Measurements from ENCODE around the gene SKIC3. TPM values are rescaled to one million over a fixed set of nuclear protein-coding genes. Genes with fewer than 3 reads are reported as not detected.

SKIC3 gene
- total RNA-seq, 1 donor: 146 TPM

DNA sequence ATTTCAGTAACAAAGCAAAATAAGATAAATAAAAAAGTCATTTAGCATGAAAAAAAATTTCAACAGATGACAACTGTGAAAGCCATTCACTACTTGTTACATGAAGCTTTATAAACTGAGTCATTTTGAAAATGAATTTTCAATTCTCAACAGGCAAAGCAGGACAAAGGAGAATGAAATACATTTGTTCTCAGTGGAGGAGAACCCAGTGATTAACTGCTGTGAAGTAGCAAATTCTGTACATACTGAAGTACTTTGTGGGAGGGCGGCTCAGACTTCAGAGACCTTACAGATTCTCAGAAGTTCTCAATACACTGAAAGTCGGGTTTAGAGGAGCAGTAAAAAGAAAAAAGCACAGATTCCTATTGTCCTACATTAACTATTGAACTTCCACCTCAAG is 21.7 kb downstream of the SKIC3 start:
- DNase-seq (ENCODE audit: low read depth): no peak
- TF ChIP-seq, protein P1, sequence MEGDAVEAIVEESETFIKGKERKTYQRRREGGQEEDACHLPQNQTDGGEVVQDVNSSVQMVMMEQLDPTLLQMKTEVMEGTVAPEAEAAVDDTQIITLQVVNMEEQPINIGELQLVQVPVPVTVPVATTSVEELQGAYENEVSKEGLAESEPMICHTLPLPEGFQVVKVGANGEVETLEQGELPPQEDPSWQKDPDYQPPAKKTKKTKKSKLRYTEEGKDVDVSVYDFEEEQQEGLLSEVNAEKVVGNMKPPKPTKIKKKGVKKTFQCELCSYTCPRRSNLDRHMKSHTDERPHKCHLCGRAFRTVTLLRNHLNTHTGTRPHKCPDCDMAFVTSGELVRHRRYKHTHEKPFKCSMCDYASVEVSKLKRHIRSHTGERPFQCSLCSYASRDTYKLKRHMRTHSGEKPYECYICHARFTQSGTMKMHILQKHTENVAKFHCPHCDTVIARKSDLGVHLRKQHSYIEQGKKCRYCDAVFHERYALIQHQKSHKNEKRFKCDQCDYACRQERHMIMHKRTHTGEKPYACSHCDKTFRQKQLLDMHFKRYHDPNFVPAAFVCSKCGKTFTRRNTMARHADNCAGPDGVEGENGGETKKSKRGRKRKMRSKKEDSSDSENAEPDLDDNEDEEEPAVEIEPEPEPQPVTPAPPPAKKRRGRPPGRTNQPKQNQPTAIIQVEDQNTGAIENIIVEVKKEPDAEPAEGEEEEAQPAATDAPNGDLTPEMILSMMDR (IDR thresholded peaks at IDR 0.05; ENCODE audit: insufficient read depth, low read length): no peak
- no peak overlapping the region for H3K4me3 ChIP-seq (ENCODE audit: low read depth, low read length)

- H3K4me3 ChIP-seq (ENCODE audit: low read depth, low read length): no peak overlapping the region
- DNase-seq (ENCODE audit: low read depth): no peak
- TF ChIP-seq, protein P1 (IDR thresholded peaks at IDR 0.05; ENCODE audit: insufficient read depth, low read length): no peak
Measured at GRCh38 chr5:95532415-95532814, 22.4 kb downstream of the SKIC3 start.

GRCh38 chr5:95531491-95531890 is 23.3 kb downstream of the SKIC3 start:
- no peak for DNase-seq (ENCODE audit: low read depth)

GRCh38 chr5:95530416-95530815 is 24.4 kb downstream of the SKIC3 start:
- no peak overlapping the region for H3K4me3 ChIP-seq (ENCODE audit: low read depth, low read length)
- peak; percentile 79 for DNase-seq (ENCODE audit: low read depth)
- TF ChIP-seq, protein P1 (IDR thresholded peaks at IDR 0.05; ENCODE audit: insufficient read depth, low read length): no peak

More at GRCh38 chr5:95531491-95531890, 23.3 kb downstream of the SKIC3 start:
- TF ChIP-seq, protein P1 (IDR thresholded peaks at IDR 0.05; ENCODE audit: insufficient read depth, low read length): no peak
- no peak overlapping the region for H3K4me3 ChIP-seq (ENCODE audit: low read depth, low read length)

DNA sequence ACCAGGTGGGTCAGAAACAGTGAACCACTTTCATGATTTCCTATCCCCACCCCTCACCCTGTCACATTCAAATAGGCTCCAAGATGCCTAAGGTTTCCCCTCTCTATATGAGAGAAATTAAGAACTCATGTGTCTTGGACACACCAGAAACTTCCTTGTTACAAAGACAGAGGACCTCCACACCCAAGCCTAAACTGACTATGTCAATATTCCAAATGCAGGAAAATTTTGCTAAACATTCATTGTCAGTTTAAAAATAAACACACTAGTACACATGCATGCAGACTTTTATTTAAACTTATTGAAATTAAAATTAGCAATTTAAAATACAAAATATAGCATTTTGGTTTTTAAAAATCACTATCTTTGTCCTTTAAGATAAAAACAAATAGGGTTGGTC is 26.2 kb downstream of the SKIC3 start:
- no peak for DNase-seq (ENCODE audit: low read depth)
- H3K4me3 ChIP-seq (ENCODE audit: low read depth, low read length): no peak overlapping the region
- TF ChIP-seq, protein P1 (IDR thresholded peaks at IDR 0.05; ENCODE audit: insufficient read depth, low read length): no peak

GRCh38 chr5:95526871-95527270 is 27.9 kb downstream of the SKIC3 start:
- no peak overlapping the region for H3K4me3 ChIP-seq (ENCODE audit: low read depth, low read length)
- TF ChIP-seq, protein P1 (IDR thresholded peaks at IDR 0.05; ENCODE audit: insufficient read depth, low read length): no peak
- no peak for DNase-seq (ENCODE audit: low read depth)

DNA sequence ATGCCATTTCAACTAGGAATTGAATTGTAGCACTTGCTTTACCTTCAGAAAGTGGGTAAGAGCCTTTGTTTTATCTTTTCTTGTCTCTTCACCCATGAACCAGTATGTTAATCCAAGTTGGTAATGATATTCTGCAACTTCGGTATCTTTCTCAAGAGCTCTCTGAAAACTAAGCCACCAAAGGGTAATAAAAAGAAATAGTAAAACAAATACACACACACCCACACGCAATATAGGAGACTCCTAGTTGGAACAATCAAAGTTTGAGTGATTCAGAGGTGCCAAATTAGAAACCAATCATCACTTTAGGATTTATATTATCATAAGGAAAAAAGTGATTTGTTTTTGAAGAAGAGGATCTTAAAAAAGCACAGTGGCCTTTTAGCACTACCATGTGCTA is 30.4 kb downstream of the SKIC3 start:
- TF ChIP-seq, protein P1 (IDR thresholded peaks at IDR 0.05; ENCODE audit: insufficient read depth, low read length): no peak
- DNase-seq (ENCODE audit: low read depth): no peak
- no peak overlapping the region for H3K4me3 ChIP-seq (ENCODE audit: low read depth, low read length)
